Measurements from ENCODE around the gene PRR16.

- no peak for TF ChIP-seq CTCF (IDR thresholded peaks at IDR 0.05)
- no peak for TF ChIP-seq EP300 (IDR thresholded peaks at IDR 0.05)
Observed at GRCh38 chr5:120613729-120614128, 149.6 kb downstream of the PRR16 start.

Measured in esophagus muscularis mucosa (tissue), 3 donors.